SU-DHL-6 (cell line): ENCODE data around the gene SNX6.
"Not testable (repeated sequence)": the region's sequence is repeated elsewhere in the genome, so short reads cannot be mapped to it uniquely, and the experiment has no call there.

Source experiments
- H2AFZ ChIP-seq: fragments of 200-600 bp; sonication (generic); 2 replicates; pipeline ENCODE4 v1.6.1; 2014; ENCODE audit warnings: low read depth, mild to moderate bottlenecking, moderate library complexity, mixed read lengths, antibody characterized with exemption, low read length; ENCODE audit not compliant: severe bottlenecking
- H3F3A ChIP-seq: fragments of 200-600 bp; shearing (Covaris generic); 2 replicates; pipeline ENCODE4 v1.6.0; 2016; ENCODE audit warnings: antibody characterized with exemption, mild to moderate bottlenecking; ENCODE audit not compliant: insufficient read depth
- H3K27ac ChIP-seq: fragments of 200-600 bp; sonication (generic); 2 replicates; pipeline ENCODE4 v1.5.1; 2016; ENCODE audit warnings: low read depth, mild to moderate bottlenecking, low read length, moderate library complexity, mixed read lengths
- H3K27me3 ChIP-seq: fragments of 200-600 bp; sonication (generic), shearing (Covaris generic); 2 replicates; pipeline ENCODE4 v1.6.0; 2014; ENCODE audit warnings: mild to moderate bottlenecking, low read length
- H3K36me3 ChIP-seq: fragments of 200-600 bp; sonication (generic); 2 replicates; pipeline ENCODE4 v1.6.1; 2014; ENCODE audit warnings: mild to moderate bottlenecking, low read length, mixed read lengths
- H3K4me2 ChIP-seq: fragments of 300-600, 200-600 bp; shearing (Covaris generic), sonication (generic); 2 replicates; pipeline ENCODE4 v1.6.0; 2014; ENCODE audit warnings: low read length, low read depth, mild to moderate bottlenecking; ENCODE audit not compliant: poor library complexity, severe bottlenecking
- H3K4me3 ChIP-seq: fragments of 200-600 bp; sonication (generic); 2 replicates; pipeline ENCODE4 v1.5.1; 2014; ENCODE audit warnings: antibody characterized with exemption, low read length, mild to moderate bottlenecking, mixed read lengths; ENCODE audit not compliant: insufficient read depth, poor library complexity, severe bottlenecking
- H3K79me2 ChIP-seq: fragments of 200-600 bp; sonication (generic); 2 replicates; pipeline ENCODE4 v1.6.1; 2014; ENCODE audit warnings: mild to moderate bottlenecking, low read length, moderate library complexity; ENCODE audit not compliant: insufficient read depth
- H3K9ac ChIP-seq: fragments of 200-600 bp; sonication (generic); 2 replicates; pipeline ENCODE4 v1.7.0; 2014; ENCODE audit warnings: mild to moderate bottlenecking, low read length
- H3K9me2 ChIP-seq: fragments of 200-600 bp; sonication (generic); replicated peaks from 2 replicates; pipeline ENCODE4 v1.6.1; 2014; ENCODE audit warnings: low read length; ENCODE audit not compliant: insufficient read depth
- H3K9me3 ChIP-seq: fragments of 200-600 bp; sonication (generic); 2 replicates; pipeline ENCODE4 v1.6.1; 2014; ENCODE audit warnings: low read length, mixed read lengths; ENCODE audit not compliant: insufficient read depth
- H4K20me1 ChIP-seq: fragments of 200-600 bp; sonication (generic); 2 replicates; pipeline ENCODE4 v1.6.1; 2014; ENCODE audit warnings: low read depth, mild to moderate bottlenecking, antibody characterized with exemption, low read length, moderate library complexity, mixed read lengths
- CTCF ChIP-seq: fragments of 200-600 bp; sonication (generic); IDR thresholded peaks from one replicate; pipeline ENCODE4 v1.5.1; 2017; ENCODE audit warnings: antibody characterized with exemption, mild to moderate bottlenecking, low read length, moderate library complexity; ENCODE audit not compliant: insufficient read depth, poor library complexity, severe bottlenecking
- EZH2phosphoT487 ChIP-seq: fragments of 200-600 bp; sonication (generic), shearing (Covaris generic); conservative IDR thresholded peaks from 2 replicates; pipeline ENCODE4 v1.6.1; 2018; ENCODE audit warnings: mild to moderate bottlenecking, antibody characterized with exemption, low read length, moderate library complexity, mixed read lengths

SNX6 gene

GRCh38 chr14:34537677-34538009 lies 92.3 kb downstream of the SNX6 start:
- no peaks in the 10 kb centered on the region; the same call in 1 of the 2 replicates for H3K36me3 ChIP-seq
- no peak overlapping the region for H3K4me3 ChIP-seq
- no peak overlapping the region for H3K27ac ChIP-seq
- H3K9me2 ChIP-seq: no peaks in the 10 kb centered on the region
- H4K20me1 ChIP-seq: no peaks in the 10 kb centered on the region; the same call in 1 of the 2 replicates
- peak overlapping the region; percentile 5 for H3K4me2 ChIP-seq
- no peak overlapping the region for H2AFZ ChIP-seq
- no peak for TF ChIP-seq CTCF
- TF ChIP-seq EZH2phosphoT487: no peak
- H3F3A ChIP-seq: no peaks in the 10 kb centered on the region
- peaks cover 20% of the 10 kb centered on the region for H3K79me2 ChIP-seq
- no peak overlapping the region for H3K9ac ChIP-seq
- H3K9me3 ChIP-seq: no peaks in the 10 kb centered on the region
- H3K27me3 ChIP-seq: no peaks in the 10 kb centered on the region

- Histone ChIP-seq H3K36me3 (no peaks in the 10 kb centered on the region; the same call in 1 of the 2 replicates), H3K4me3 (no peak overlapping the region), H3K27ac (no peak overlapping the region), H3K4me2 (peak overlapping the region; percentile 5), H3K27me3 (no peaks in the 10 kb centered on the region), H3K9ac (no peak overlapping the region), H3K9me3 (no peaks in the 10 kb centered on the region), H3K79me2 (peaks cover 20% of the 10 kb centered on the region), H3K9me2 (no peaks in the 10 kb centered on the region), H2AFZ (no peak overlapping the region), H4K20me1 (no peaks in the 10 kb centered on the region; the same call in 1 of the 2 replicates), H3F3A (no peaks in the 10 kb centered on the region)
- TF ChIP-seq EZH2phosphoT487 (no peak), CTCF (no peak)
These were observed 92.8 kb downstream of the SNX6 start for GRCh38 chr14:34536951-34537676.

GRCh38 chr14:34527591-34527990 lies 102.4 kb downstream of the SNX6 start:
- H3K9ac ChIP-seq: no peak overlapping the region
- H3K36me3 ChIP-seq: peaks cover 8% of the 10 kb centered on the region; the same call in 1 of the 2 replicates
- H3K27ac ChIP-seq: no peak overlapping the region
- H3K79me2 ChIP-seq: no peaks in the 10 kb centered on the region
- H3K9me3 ChIP-seq: no peaks in the 10 kb centered on the region
- no peaks in the 10 kb centered on the region for H4K20me1 ChIP-seq
- H3K4me3 ChIP-seq: no peak overlapping the region
- no peaks in the 10 kb centered on the region for H3K9me2 ChIP-seq
- no peak overlapping the region for H2AFZ ChIP-seq
- H3K4me2 ChIP-seq: no peak overlapping the region
- no peak for TF ChIP-seq CTCF
- no peak for TF ChIP-seq EZH2phosphoT487
- no peaks in the 10 kb centered on the region for H3F3A ChIP-seq
- H3K27me3 ChIP-seq: no peaks in the 10 kb centered on the region

GRCh38 chr14:34524216-34524615 lies 105.7 kb downstream of the SNX6 start:
- H3K9me2 ChIP-seq, H3K36me3 ChIP-seq: not testable (repeated sequence)

More at GRCh38 chr14:34524216-34524615, 105.7 kb downstream of the SNX6 start:
- H4K20me1 ChIP-seq, H3K9ac ChIP-seq, H3K27me3 ChIP-seq, H3F3A ChIP-seq, H3K27ac ChIP-seq, H2AFZ ChIP-seq, H3K4me2 ChIP-seq, H3K4me3 ChIP-seq, H3K79me2 ChIP-seq, H3K9me3 ChIP-seq: not testable (repeated sequence)
